ENCODE measurements around the gene NHERF1. TPM values are rescaled to one million over a fixed set of nuclear protein-coding genes. Genes with fewer than 3 reads are reported as not detected.

Gene NHERF1
- total and polyA plus RNA-seq, 2 of the 13 experiments (the other 11 are each of a cell fraction or from before 2014, with no cell fraction given) = 169 to 269 TPM

GRCh38 chr17:74750327-74751069 is 2.1 kb downstream of the NHERF1 start (continued):
- TF ChIP-seq PBX2 (CRISPR knock-in tag; IDR thresholded peaks at IDR 0.05) (0 out of 2 replicates have a peak, but pooled peaks have one; percentile 19), THRA (CRISPR knock-in tag; IDR thresholded peaks at IDR 0.05; ENCODE audit: borderline replicate concordance) (peak; percentile 74; the same call in 1 of the 2 replicates), ZNF879 (CRISPR knock-in tag; IDR thresholded peaks at IDR 0.05) (no peak), ZNF644 (CRISPR knock-in tag; IDR thresholded peaks at IDR 0.05; ENCODE audit: low read depth) (peak; percentile 37; the same call in 1 of the 2 replicates), TEAD3 (CRISPR knock-in tag; optimal IDR thresholded peaks at IDR 0.05; ENCODE audit: borderline replicate concordance) (peak; percentile 86), RBM39 (IDR thresholded peaks at IDR 0.05; ENCODE audit: low read depth, low read length, poor library complexity, severe bottlenecking) (no peak), ZNF552 (CRISPR knock-in tag; IDR thresholded peaks at IDR 0.05; ENCODE audit: borderline replicate concordance) (no peak; the same call in 1 of the 2 replicates), AHDC1 (CRISPR knock-in tag; IDR thresholded peaks at IDR 0.05; ENCODE audit: borderline replicate concordance) (peak; percentile 68; the same call in 1 of the 2 replicates), SALL2 (CRISPR knock-in tag; IDR thresholded peaks at IDR 0.05) (peak; percentile 88), ZFP1 (CRISPR knock-in tag; IDR thresholded peaks at IDR 0.05) (peak; percentile 74; the same call in 1 of the 2 replicates), GPN1 (CRISPR knock-in tag; IDR thresholded peaks at IDR 0.05; ENCODE audit: borderline replicate concordance) (no peak; the same call in 1 of the 2 replicates), SIX4 (CRISPR knock-in tag; IDR thresholded peaks at IDR 0.05) (no peak), HIC2 (CRISPR knock-in tag; IDR thresholded peaks at IDR 0.05; ENCODE audit: low read depth) (peak; percentile 100), ATF7-NPFF (CRISPR knock-in tag; IDR thresholded peaks at IDR 0.05; ENCODE audit: low read depth) (peak; percentile 74; the same call in 1 of the 2 replicates), ZFX (CRISPR knock-in tag; IDR thresholded peaks at IDR 0.05; ENCODE audit: low read depth) (peak; percentile 88), ZNF451 (CRISPR knock-in tag; IDR thresholded peaks at IDR 0.05) (no peak), CHCHD3 (CRISPR knock-in tag; IDR thresholded peaks at IDR 0.05) (0 out of 2 replicates have a peak, but pooled peaks have one; percentile 10)
